Measurements from ENCODE around the gene RTKN. TPM values are rescaled to one million over a fixed set of nuclear protein-coding genes. Genes with fewer than 3 reads are reported as not detected.

The RTKN gene
- total RNA-seq, 1 donor from 2014 or later, result 19.1 TPM

DNA sequence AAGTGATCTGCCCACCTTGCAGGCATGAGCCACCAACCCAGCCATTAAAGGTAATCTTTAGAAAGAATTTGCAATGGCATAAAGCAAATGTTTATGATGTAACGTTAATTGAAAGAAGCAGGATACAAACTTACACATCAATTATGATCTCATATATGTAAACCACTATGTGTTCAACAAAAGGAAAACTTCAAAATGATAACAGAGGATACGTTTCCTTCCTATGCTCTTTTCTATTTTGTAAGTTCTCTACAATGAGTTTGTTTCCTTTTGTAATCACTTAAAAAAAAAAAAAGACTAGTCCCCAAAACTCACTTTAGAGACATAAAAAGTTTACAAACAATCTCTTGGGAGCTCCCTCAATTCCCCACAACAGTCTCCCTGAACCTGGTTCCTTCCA is 21.7 kb downstream of the RTKN start:
- H3K9me3 Mint-ChIP-seq (ENCODE audit: unreplicated experiment), result no peaks in the 10 kb centered on the region
- H3K4me3 Mint-ChIP-seq (ENCODE audit: unreplicated experiment), result no peak overlapping the region

GRCh38 chr2:74419345-74419744 is 22.4 kb downstream of the RTKN start:
- Mint-ChIP-seq H3K27me3 (ENCODE audit: unreplicated experiment) (peaks cover 4% of the 10 kb centered on the region), H3K4me3 (ENCODE audit: unreplicated experiment) (no peak overlapping the region), H3K4me1 (ENCODE audit: unreplicated experiment) (peaks cover 8% of the 10 kb centered on the region), H3K27ac (ENCODE audit: unreplicated experiment) (no peak overlapping the region), H3K9me3 (ENCODE audit: unreplicated experiment) (no peaks in the 10 kb centered on the region), H3K36me3 (ENCODE audit: unreplicated experiment) (no peaks in the 10 kb centered on the region)
- DNase-seq (ENCODE audit: extremely low spot score, unreplicated experiment), result no peak
- TF ChIP-seq, protein P1, sequence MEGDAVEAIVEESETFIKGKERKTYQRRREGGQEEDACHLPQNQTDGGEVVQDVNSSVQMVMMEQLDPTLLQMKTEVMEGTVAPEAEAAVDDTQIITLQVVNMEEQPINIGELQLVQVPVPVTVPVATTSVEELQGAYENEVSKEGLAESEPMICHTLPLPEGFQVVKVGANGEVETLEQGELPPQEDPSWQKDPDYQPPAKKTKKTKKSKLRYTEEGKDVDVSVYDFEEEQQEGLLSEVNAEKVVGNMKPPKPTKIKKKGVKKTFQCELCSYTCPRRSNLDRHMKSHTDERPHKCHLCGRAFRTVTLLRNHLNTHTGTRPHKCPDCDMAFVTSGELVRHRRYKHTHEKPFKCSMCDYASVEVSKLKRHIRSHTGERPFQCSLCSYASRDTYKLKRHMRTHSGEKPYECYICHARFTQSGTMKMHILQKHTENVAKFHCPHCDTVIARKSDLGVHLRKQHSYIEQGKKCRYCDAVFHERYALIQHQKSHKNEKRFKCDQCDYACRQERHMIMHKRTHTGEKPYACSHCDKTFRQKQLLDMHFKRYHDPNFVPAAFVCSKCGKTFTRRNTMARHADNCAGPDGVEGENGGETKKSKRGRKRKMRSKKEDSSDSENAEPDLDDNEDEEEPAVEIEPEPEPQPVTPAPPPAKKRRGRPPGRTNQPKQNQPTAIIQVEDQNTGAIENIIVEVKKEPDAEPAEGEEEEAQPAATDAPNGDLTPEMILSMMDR (IDR thresholded peaks at IDR 0.05), result no peak

More for the DNA sequence above, 21.7 kb downstream of the RTKN start:
- Mint-ChIP-seq H3K4me1 (ENCODE audit: unreplicated experiment) (peaks cover 8% of the 10 kb centered on the region), H3K27me3 (ENCODE audit: unreplicated experiment) (peaks cover 4% of the 10 kb centered on the region), H3K36me3 (ENCODE audit: unreplicated experiment) (no peaks in the 10 kb centered on the region), H3K27ac (ENCODE audit: unreplicated experiment) (no peak overlapping the region)
- TF ChIP-seq, protein P1 (IDR thresholded peaks at IDR 0.05), result no peak
- no peak for DNase-seq (ENCODE audit: extremely low spot score, unreplicated experiment)

DNA sequence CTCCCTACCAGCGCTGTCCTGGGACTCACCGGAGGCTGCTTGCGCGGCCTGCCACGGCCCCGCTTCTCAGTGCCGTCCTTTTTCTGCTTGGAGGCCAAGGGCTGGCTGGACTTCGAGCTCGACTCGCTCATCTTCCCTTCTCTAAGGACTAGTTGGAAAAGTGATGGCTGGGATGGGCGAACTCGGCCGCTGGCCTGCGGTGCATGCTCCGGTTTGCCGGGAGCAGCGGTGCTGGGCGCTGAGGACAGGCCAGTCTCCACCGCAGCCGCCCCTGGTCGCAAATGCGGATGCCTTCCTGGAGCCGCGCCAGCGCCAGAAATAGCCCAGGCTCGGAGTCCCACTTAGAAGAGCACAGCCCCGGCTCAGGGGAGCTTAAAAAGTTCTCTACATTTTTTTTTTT is 23.4 kb downstream of the RTKN start:
- H3K27ac Mint-ChIP-seq (ENCODE audit: unreplicated experiment), result no peak overlapping the region
- no peaks in the 10 kb centered on the region for H3K36me3 Mint-ChIP-seq (ENCODE audit: unreplicated experiment)
- H3K27me3 Mint-ChIP-seq (ENCODE audit: unreplicated experiment), result peaks cover 4% of the 10 kb centered on the region
- TF ChIP-seq, protein P1 (IDR thresholded peaks at IDR 0.05), result no peak
- DNase-seq (ENCODE audit: extremely low spot score, unreplicated experiment), result no peak
- H3K4me1 Mint-ChIP-seq (ENCODE audit: unreplicated experiment), result peaks cover 8% of the 10 kb centered on the region
- no peak overlapping the region for H3K4me3 Mint-ChIP-seq (ENCODE audit: unreplicated experiment)
- no peaks in the 10 kb centered on the region for H3K9me3 Mint-ChIP-seq (ENCODE audit: unreplicated experiment)

DNA sequence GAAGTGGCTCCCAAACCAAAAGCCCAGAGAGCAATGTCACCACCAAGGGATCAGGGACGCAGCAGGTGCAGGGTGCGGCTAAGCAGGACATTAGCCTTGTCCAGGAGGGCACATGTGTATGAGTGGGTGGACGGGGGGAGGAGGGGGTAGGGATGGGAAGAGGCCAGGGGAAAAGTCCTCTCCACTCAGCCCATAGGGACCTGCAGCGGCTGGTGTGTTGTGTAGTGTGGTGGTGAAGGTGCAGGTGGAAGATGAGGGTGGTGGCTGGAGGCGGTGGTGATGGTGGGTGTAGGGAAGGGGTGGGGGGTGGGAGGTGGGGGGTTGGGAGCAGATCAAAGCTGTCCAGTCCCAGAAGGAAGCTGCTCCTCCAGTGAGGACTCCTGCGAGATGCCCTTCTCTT is 24.0 kb downstream of the RTKN start:
- DNase-seq (ENCODE audit: extremely low spot score, unreplicated experiment), result no peak
- H3K4me3 Mint-ChIP-seq (ENCODE audit: unreplicated experiment), result no peak overlapping the region
- TF ChIP-seq, protein P1 (IDR thresholded peaks at IDR 0.05), result no peak
- no peak overlapping the region for H3K27ac Mint-ChIP-seq (ENCODE audit: unreplicated experiment)
- H3K4me1 Mint-ChIP-seq (ENCODE audit: unreplicated experiment), result peaks cover 8% of the 10 kb centered on the region
- H3K9me3 Mint-ChIP-seq (ENCODE audit: unreplicated experiment), result no peaks in the 10 kb centered on the region
- H3K27me3 Mint-ChIP-seq (ENCODE audit: unreplicated experiment), result peaks cover 4% of the 10 kb centered on the region
- H3K36me3 Mint-ChIP-seq (ENCODE audit: unreplicated experiment), result no peaks in the 10 kb centered on the region

- H3K27me3 Mint-ChIP-seq (ENCODE audit: unreplicated experiment), result peaks cover 4% of the 10 kb centered on the region
- TF ChIP-seq, protein P1 (IDR thresholded peaks at IDR 0.05), result no peak
- H3K4me1 Mint-ChIP-seq (ENCODE audit: unreplicated experiment), result peaks cover 8% of the 10 kb centered on the region
- no peak for DNase-seq (ENCODE audit: extremely low spot score, unreplicated experiment)
- no peak overlapping the region for H3K27ac Mint-ChIP-seq (ENCODE audit: unreplicated experiment)
- no peak overlapping the region for H3K4me3 Mint-ChIP-seq (ENCODE audit: unreplicated experiment)
- H3K36me3 Mint-ChIP-seq (ENCODE audit: unreplicated experiment), result no peaks in the 10 kb centered on the region
- no peaks in the 10 kb centered on the region for H3K9me3 Mint-ChIP-seq (ENCODE audit: unreplicated experiment)
Measured at GRCh38 chr2:74417197-74417596, 24.5 kb downstream of the RTKN start.
